A549 (cell line): ENCODE data around the gene ELL.

Experiments
- CTCF ChIP-seq: fragments of >200 bp; sonication (Bioruptor Twin); formaldehyde crosslinking; IDR thresholded peaks from 3 replicates; pipeline ENCODE4 v1.5.1; 2016
- MAX ChIP-seq: IDR thresholded peaks from 2 replicates; pipeline ENCODE4 v1.6.1; 2012
- MYC ChIP-seq: IDR thresholded peaks from 2 replicates; pipeline ENCODE4 v1.6.1; 2012; ENCODE audit warnings: mild to moderate bottlenecking, inconsistent platforms, low read length, improper control_type of control experiment, borderline replicate concordance
- ZFP36 ChIP-seq: fragments of 450-650 bp; IDR thresholded peaks from 2 replicates; pipeline ENCODE4 v1.6.1; 2014; ENCODE audit warnings: borderline replicate concordance; ENCODE audit not compliant: partially characterized antibody

GRCh38 chr19:18466354-18466753 lies 55.5 kb downstream of the ELL start:
- no peak for TF ChIP-seq MYC
- TF ChIP-seq MAX: no peak
- TF ChIP-seq CTCF: no peak
- no peak for TF ChIP-seq ZFP36
